ENCODE data around the gene UBASH3B. TPM values are rescaled to one million over a fixed set of nuclear protein-coding genes. Genes with fewer than 3 reads are reported as not detected.

The UBASH3B gene
- total RNA-seq, 1 donor from 2014 or later, result 49.8 TPM

DNA sequence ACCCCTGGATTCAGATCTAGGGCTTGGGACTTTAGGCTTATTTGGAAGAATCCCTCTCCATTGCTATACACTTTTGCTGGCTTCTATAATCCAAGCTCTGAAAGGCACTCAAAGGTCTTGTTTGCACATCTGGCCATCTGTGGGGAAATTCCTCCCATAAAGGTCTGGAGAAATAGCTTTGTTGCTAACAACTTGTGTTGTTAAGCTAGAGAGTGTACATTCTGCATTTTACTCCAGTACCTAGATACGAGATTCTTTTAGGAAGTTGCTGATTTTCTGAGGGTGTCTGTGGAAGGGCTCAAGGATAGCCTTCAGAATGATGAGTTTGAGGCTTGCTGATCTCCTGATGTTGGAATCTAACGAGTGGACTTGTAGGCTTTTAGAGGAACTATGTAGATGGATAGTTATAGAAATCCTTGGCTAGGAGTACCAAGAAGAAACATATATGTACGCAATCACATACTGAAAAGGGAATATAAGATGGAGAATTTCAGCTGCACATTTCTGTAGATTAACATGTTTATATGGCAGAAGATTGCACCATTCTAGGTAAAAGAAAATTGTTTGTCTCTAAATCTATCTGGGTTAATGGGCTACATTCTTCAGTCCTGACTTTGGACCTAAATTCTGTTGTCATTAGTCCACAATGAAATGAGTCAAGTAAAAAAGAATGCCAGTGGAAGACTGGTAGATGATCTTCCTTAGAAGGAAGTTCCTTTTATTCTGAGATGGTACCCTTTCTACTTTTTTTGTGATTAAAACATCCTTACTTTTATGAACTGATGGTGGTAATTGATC lies 51.0 kb downstream of the UBASH3B start:
- no peak for DNase-seq (ENCODE audit: extremely low read depth, low read depth, low spot score)

DNA sequence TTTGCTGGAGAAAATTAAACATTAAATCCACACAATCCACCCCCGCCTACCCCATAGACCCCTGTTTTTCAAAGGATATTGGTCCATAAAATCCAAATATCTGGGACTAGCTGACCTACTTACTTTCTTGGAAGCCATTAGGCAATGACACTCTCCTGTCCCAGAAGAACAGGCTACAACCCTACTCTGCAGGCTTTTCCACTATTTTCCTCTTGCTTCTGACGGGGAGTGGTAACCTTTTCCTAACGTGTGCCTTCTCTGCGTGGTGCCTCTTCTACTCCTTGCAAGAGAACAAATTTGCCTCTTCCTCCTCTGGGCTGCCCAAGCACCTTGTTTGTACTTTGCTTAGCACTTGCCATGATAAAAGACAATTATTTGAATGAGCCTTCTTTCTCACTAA lies 51.6 kb downstream of the UBASH3B start:
- DNase-seq (ENCODE audit: extremely low read depth, low read depth, low spot score), result no peak

DNA sequence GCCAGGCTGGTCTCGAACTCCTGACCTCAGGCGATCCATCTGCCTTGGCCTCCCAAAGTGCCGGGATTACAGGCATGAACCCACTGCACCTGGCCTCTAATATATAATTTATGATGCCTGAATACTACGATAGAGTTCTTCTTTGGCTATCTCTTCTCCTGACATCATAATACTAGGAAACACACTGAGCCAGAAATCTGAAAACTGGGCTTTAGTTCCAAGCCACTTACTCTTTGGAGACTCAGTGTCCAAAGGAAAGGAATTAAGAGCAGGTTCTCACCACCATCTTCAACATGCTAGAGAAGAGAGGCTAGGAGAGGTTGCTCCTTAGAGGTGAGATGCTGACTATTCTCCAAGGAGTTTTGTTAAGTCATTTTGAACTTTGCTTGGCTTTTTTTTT lies 52.4 kb downstream of the UBASH3B start:
- DNase-seq (ENCODE audit: extremely low read depth, low read depth, low spot score), result no peak

DNA sequence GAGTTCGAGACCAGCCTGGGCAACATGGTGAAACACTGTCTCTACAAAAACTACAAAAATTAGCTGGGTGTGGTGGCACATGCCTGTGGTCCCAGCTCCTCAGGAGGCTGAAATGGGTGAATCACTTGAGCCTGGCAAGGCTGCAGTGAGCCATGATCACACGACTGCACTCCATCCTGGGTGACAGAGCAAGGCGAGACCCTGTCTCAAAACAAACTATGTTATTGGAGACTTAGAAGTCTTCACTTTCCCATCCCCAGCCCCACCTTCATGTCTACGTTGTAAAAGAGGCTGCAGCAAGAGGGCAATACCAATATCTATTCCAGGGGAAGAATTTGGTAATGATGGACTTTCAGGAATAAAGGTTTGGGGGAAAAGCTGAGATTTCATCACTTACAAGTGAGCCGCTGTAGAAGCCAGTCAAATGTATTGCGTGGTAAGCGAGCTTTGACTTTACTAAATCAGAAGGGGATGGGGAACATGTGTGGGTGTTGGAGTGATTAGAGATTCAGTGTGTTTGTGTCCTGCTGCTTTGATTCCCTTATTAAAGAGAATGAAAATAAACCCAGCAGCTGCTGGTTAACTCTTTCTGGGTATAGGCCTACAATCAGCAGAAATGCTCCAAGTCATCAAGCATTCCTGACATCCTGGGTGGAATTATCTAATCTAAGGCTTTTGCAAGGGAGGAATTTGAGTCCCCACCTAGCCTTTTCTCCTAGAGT lies 53.7 kb downstream of the UBASH3B start:
- DNase-seq (ENCODE audit: extremely low read depth, low read depth, low spot score), result no peak

DNA sequence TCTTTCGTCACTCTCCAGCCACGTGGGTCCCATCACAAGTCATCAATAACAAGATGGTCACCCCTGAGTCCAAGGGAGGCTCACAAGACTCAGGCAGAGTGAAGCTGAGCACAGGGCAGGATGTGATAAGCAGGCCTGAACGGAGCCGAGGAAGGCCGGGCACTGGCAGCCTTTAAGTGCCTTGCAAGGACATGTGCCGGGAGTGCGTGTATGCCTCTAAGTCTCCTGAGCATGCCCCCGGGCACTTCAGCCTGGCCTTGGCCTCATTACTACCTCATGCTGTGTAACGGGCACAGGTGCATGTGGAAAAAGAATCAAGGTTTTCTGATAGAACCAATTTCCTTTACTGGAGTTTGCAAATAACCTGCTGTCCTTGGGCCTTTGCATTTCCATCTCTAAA lies 55.8 kb downstream of the UBASH3B start:
- no peak for DNase-seq (ENCODE audit: extremely low read depth, low read depth, low spot score)

DNA sequence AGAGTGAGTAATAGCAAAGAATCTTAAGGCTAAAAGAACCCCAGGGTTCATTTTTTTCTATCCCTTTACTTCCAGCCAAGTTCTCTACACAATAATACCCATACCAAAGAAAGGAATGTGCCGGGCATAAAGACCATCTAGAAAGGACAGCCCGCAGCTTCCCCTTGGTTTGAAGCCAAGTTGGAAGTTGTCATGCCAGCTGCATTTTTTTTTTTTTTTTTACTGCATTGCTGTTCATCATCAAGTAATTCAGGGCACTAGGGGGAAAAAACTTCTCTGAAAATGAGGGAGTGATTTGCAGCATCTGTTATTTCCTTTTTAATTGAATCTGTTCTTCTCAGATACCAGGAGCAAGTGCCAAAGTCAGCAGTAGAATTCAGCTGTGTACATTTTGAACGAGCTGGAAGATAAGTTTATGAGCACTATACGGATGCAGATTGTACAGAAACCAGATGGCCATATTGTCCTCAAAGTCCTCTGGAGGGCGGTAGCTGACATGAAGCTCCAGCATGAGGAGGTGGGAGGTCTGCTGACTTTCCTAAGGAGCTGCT lies 56.4 kb downstream of the UBASH3B start:
- peak; percentile 73 for DNase-seq (ENCODE audit: extremely low read depth, low read depth, low spot score)

DNA sequence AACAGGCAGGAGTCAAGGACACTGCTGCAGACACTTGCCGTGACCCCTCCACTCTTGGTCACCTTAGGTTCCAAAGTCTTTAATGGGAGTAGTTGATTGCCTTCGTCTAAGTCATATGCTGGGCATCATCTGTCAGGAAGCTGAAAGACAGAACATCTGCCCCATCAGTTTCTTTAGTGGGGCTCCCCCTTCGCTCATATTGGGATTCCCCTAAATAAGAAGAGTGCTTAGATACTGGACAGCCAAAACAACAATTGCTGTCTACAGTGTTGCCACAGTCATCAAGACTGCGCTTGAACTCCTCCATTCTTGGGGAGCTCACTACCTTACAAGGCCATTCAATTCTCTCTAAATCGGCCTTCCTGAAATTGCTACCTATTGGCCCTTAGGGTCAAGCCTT lies 58.5 kb downstream of the UBASH3B start:
- no peak for DNase-seq (ENCODE audit: extremely low read depth, low read depth, low spot score)

DNA sequence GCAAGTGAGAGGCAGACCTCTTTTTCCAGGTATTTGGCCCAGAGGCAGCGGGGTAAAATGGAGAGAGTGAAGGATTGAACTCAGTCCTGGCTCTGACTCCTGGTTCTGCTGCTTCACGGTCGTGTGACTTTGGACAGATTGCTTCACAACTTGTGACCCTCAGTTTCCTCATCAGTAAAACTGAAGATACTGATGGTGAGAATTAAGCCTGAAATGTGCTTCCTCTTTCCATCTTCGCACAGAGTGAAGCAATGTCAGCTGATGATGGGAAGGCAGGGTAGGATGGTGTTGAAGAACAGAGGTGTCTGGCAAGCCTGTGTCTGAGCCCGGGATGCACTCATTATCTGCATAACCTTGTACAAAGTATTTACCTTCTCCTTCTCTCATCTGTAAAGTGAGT lies 59.0 kb downstream of the UBASH3B start:
- no peak for DNase-seq (ENCODE audit: extremely low read depth, low read depth, low spot score)

DNA sequence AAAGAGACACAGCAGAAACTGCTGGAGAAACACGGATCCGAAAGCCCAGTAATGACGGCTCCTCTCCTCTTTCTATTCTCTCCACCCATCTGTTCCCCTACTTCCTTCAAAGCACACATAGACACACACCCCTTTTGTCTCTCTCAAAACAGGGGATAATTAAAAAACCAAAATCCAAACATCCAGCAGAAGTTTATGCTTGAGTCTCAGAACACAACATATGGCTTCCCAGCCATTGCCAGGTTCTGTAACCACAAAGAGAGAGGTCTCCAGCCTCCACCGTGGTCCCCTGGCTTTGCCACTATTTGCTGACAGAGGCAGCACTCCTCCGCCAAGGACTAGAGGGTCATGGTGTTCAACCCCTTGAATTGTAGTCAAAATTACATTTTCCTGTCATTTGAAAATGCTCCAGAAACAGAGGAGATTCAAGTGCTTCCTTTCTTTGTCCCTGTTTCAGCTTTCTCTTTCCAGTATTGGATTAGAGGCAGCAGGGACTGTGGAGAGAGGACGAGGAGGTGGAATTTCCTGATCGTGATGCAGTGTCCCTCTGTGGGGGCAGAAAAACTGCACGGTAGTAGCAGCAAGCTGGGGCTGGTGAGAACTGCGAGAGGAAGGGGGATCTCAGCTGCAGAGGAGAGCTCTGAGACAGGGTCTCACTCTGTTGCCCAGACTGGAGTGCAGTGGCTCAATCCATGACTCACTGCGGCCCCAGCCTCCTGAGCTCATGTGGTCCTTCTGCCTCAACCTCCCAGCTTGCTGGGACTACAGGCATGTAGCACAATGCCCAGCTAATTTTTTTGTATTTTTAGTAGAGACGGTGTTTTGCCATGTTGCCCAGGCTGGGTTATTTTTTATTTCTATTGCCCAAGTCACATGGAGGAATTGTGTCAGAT lies 60.3 kb downstream of the UBASH3B start:
- no peak for DNase-seq (ENCODE audit: extremely low read depth, low read depth, low spot score)

DNA sequence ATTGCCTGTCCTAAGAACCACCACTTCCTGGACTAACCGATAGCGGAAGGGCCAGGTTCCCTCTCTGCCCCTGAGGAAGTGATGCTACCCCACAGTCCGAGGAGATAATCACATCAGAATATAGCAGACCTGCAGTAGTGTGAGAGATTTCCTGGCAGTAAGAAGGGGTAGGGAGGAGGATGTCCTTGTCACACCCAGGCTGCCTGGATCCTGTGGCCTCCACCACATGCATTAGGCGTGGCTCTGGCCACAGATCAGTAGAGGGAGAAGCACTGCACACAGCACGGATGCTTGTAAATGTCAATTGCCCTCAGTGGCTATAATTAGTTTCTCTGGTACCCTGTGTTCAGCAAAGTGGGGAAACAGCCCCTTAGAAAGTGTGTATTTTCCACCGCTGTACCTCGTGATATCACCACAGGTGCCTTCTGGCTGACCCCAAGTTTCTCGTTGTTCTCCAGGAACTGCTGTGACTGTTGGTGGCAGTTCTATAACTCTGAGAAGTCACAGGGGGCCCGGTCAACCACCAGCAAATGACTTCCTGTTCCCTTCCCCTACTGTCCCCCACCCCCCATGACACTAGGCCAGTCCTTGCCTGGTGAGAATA lies 61.8 kb downstream of the UBASH3B start:
- no peak for DNase-seq (ENCODE audit: extremely low read depth, low read depth, low spot score)

DNA sequence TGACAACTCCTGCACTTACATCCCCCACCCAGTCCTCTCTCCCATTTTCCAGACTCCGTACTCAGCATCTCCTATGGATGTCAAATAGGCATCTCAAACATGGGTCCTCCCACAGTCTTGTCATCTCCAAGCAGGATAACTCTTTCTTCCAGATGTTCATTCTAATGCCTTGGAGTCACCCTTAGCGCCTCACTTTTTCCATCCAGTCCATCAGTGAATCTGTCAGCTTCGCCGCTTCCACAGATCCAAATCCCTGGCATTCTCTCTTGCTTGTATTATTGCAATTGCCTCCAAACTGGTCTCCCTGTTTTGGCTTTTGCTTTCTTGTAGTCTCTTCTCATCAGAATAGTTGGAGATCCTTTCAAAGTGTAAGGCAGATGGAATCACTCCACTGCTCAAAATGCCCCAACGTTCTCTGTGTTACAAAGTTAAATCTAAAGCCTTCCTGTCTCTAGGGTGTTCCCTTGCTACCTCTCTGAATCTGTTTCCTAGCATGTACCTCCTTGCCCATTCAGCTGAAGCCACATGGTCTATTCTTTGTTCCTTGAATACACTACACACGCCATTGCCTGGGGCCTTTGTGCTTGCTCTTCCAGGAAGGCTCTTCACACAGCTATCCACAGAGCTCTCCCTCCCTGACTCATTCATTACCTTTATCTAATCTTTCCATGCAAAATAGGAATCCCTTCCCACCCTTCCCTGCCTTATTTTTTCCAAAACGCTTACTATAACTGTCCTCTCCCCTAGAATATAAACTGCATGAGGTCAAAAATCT lies 64.8 kb downstream of the UBASH3B start:
- DNase-seq (ENCODE audit: extremely low read depth, low read depth, low spot score), result no peak

DNA sequence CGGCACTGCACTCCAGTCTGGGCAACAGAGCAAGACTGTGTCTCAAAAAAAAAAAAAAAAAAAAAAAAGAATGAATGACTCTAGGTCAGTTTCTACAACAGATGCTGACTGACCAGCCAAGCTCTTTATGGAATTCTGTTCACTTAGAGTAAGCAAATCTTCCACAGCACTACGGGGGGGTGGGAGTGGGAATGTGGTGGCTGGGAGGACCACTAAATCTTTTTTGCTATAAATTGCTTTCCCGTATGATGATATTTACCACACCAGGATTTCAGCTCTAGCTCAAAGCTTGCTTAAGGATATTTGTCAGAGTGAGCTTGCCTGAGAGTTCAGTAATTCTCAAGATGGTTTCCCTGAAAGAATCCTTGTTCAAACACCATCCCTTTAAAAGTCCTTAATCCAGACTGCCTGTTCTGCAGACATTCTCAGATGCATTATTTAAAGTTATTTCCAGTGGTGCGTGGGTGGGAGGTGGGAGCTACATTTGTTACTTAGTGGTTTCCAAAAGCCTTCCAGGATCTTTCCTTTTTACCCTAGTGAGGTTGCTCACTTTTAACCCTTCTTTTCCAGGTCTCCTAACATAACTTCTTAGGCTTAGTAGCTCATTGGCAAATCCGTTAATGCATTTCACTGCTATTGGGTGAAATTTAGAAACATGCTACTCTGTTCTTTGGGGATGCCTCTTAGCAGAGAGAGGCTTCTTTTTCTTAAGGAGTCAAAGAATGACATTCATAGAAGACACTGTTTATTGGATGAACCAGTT lies 65.9 kb downstream of the UBASH3B start:
- no peak for DNase-seq (ENCODE audit: extremely low read depth, low read depth, low spot score)

DNA sequence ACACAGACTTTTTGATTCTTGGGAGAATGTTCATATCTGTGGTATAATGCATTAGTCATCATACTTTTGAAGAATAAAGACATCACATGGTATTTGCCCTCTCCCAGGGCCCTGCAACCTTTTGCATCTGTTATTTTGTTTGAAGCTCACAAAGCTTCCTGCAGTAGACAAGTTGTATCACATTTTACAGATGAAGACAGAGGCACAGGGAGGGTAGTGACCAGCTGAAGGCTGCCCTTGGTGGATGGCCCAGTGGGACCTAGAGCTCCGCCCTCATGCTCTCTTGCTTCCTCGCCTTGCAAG lies 66.4 kb downstream of the UBASH3B start:
- DNase-seq (ENCODE audit: extremely low read depth, low read depth, low spot score), result no peak

DNA sequence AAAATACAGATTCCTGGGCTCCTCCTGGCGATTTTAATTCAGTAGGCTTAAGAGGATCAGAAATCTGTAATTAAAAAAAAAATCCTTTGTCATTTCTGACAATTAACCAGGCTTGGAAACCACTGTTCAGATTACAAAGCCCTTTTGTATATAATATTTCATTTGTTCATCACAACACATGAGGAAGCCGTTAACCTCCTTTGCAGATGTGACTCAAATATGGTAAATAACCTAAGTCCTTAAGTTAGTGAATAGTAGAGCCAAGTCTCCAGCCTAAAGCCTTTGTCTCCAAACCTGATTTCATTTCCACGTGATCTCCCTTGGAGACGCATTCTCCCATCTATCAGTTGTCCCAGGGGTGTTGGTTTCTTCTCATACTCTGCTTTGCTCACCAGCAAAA lies 67.6 kb downstream of the UBASH3B start:
- DNase-seq (ENCODE audit: extremely low read depth, low read depth, low spot score), result no peak

DNA sequence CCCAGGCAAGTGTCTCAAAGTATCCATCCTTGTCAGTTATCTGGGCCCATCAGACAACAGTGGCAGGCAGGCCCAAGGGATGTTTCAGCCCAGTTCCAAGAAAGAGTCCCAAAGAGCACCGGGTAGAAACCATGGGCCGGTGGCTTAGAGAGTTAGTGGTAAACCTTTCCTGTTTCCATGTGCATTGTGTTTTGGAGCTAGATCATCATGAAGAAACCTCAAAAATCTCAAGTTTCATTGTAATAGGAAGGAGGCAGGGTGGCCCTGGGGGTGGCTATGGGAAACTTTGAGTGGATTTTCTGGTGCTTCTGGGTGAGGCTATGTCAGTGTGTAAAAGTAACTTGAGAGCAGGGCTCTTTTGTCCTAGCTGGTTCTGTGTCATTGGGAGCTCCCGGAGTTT lies 68.1 kb downstream of the UBASH3B start:
- DNase-seq (ENCODE audit: extremely low read depth, low read depth, low spot score), result no peak

DNA sequence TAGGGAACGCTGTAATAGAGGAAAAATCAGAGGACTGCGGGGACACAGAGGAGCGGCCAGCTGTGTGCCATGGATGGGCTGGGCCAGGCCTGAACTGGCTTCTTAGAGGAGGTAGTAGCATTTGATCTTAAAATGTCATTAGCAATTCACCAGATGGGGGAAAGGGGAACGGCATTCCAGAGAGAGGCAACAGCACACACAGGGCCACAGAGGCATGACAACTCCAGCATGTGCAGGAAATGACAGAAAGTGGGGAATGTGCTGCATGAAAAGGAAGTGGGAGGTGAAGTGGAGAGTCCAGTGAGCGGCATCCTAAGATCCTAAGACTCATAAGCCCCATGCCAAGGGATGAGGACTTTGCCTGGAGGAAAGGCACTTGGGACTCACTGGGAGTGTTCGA lies 69.0 kb downstream of the UBASH3B start:
- no peak for DNase-seq (ENCODE audit: extremely low read depth, low read depth, low spot score)

DNA sequence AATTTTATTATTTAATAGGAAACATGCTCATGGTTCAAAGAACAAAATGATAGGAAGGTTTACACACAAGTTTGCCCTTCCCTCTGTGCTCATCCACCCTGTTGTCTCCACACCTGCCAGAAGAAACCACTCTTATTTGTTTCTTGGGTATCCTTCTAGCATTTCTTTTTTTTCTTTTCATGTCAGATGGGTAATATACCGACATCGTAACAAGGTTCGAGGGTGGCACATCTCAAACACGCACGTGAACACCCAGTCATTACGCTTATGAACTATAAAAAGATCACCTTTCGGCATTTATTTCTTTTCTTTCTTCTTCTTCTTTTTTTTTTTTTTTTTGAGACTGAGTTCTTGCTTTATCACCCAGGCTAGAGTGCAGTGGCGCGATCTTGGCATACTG lies 70.5 kb downstream of the UBASH3B start:
- DNase-seq (ENCODE audit: extremely low read depth, low read depth, low spot score), result no peak

DNA sequence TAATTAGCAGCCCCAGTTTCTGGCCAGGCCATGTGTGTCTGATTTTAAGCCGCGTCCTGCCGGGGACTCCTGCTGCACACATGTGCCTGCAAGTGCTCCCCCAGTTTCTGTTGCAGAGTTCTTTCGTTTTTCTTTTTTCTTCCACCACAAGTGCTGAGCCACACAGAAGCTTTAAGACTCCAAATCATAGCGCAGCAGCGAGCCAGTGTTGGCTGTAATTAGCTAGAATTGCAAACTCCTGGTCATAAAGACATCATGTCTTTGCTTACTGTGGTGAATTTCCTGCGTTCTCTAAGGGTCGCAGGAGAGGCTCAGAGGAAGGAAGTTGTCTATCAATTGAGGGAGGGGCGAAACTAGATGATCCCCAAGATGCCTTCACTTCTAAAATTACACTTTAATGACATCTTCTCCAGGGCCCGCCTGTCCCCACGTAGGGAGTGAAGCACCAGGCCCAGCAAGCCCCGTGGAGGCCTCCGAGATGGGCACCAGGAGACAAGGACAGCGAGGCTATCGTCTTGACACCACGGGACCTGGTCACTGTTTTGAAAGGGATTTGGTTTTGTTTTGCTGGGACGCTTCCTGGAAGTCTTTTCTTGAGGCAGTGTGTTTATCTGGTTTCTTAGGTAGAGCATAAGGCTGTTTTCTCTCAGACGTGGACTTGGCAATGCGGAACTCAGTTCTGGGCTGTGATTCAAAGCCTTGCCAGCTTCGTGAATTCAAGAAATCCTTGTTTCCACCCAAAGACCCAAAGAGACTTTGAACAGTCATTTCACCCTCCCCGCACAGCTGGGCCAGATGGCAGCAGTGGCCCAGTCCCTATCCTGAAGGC lies 71.8 kb downstream of the UBASH3B start:
- DNase-seq (ENCODE audit: extremely low read depth, low read depth, low spot score), result no peak

DNA sequence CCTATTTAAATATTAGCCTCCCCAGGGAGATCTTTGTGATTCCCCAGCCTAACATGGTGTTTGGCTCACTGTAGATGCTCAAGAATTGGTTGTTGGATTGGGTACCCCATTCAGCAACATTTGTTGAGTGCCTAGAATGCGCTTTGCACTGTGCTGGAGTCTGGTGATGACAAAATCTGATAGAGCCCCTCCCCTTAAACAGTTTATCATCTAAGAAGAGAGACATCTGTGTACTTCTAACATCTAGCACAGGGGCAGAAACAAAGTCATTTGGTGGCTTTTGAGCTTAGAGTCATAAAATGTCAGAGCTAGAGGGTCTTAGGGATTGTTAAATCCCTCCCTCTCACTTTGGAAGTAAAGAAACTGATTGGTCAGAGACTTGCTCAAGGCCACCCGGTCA lies 73.0 kb downstream of the UBASH3B start:
- DNase-seq (ENCODE audit: extremely low read depth, low read depth, low spot score), result no peak

All from glomerular endothelial cell (primary cell).